Stimulated activated CD4-positive, alpha-beta T cell treated with anti-CD3 and anti-CD28 coated beads, Interleukin-1b, Interleukin-23, amount 100 ng/mL, for 4 hours (primary cell): ENCODE measurements around the gene IFT57.

Experiments
- DNase-seq, 2 donors: peaks; one replicate each; pipeline ENCODE4 v3.0.0-alpha.2; 2020; ENCODE audit warnings: low read depth in 2 of 2

The IFT57 gene

GRCh38 chr3:108218811-108219210, 3.4 kb downstream of the IFT57 start:
- DNase-seq = no peak

GRCh38 chr3:108215871-108216270, 6.4 kb downstream of the IFT57 start:
- no peak for DNase-seq

- no peak for DNase-seq
These were observed 12.6 kb downstream of the IFT57 start for GRCh38 chr3:108209579-108209978.

GRCh38 chr3:108208831-108209230, 13.4 kb downstream of the IFT57 start:
- DNase-seq = no peak

- no peak for DNase-seq
These were observed 19.4 kb downstream of the IFT57 start for GRCh38 chr3:108202834-108203233.

- no peak for DNase-seq
These were observed 20.1 kb downstream of the IFT57 start for GRCh38 chr3:108202080-108202479.

- no peak for DNase-seq
These were observed 21.0 kb downstream of the IFT57 start for GRCh38 chr3:108201258-108201657.

GRCh38 chr3:108200578-108200977, 21.6 kb downstream of the IFT57 start:
- DNase-seq = no peak

GRCh38 chr3:108200024-108200423, 22.2 kb downstream of the IFT57 start:
- no peak for DNase-seq

GRCh38 chr3:108191394-108191793, 30.8 kb downstream of the IFT57 start:
- DNase-seq = no peak

- DNase-seq = no peak
These were observed 31.9 kb downstream of the IFT57 start for GRCh38 chr3:108190346-108190745.

GRCh38 chr3:108189440-108189839, 32.8 kb downstream of the IFT57 start:
- DNase-seq = no peak

GRCh38 chr3:108185536-108185935, 36.7 kb downstream of the IFT57 start:
- no peak for DNase-seq

- DNase-seq = no peak
These were observed 37.4 kb downstream of the IFT57 start for GRCh38 chr3:108184824-108185223.

- DNase-seq = no peak
These were observed 38.3 kb downstream of the IFT57 start for GRCh38 chr3:108183971-108184370.

GRCh38 chr3:108183181-108183580, 39.0 kb downstream of the IFT57 start:
- DNase-seq = no peak

GRCh38 chr3:108182339-108182738, 39.9 kb downstream of the IFT57 start:
- no peak for DNase-seq

- no peak for DNase-seq
These were observed 41.1 kb downstream of the IFT57 start for GRCh38 chr3:108181172-108181571.

GRCh38 chr3:108180194-108180593, 42.0 kb downstream of the IFT57 start:
- DNase-seq = no peak

GRCh38 chr3:108178676-108179075, 43.5 kb downstream of the IFT57 start:
- no peak for DNase-seq

GRCh38 chr3:108177536-108177935, 44.7 kb downstream of the IFT57 start:
- no peak for DNase-seq

- DNase-seq = no peak
These were observed 46.9 kb downstream of the IFT57 start for GRCh38 chr3:108175352-108175751.

GRCh38 chr3:108171106-108171505, 51.1 kb downstream of the IFT57 start:
- no peak for DNase-seq

- DNase-seq = no peak
These were observed 57.8 kb downstream of the IFT57 start for GRCh38 chr3:108164391-108164790.

GRCh38 chr3:108159865-108160264, 62.4 kb downstream of the IFT57 start:
- DNase-seq = no peak
